HG03442 (cell line): ENCODE data around the gene ZC3H12C.
"Not testable (repeated sequence)": the region's sequence is repeated elsewhere in the genome, so short reads cannot be mapped to it uniquely, and the experiment has no call there.

Experiments
- ATAC-seq: cut with Tn5 transposase; IDR thresholded peaks from one replicate; pipeline ENCODE4 v1.9.1; 2021; ENCODE audit warnings: mild to moderate bottlenecking, moderate library complexity; ENCODE audit not compliant: unreplicated experiment

ZC3H12C gene

DNA sequence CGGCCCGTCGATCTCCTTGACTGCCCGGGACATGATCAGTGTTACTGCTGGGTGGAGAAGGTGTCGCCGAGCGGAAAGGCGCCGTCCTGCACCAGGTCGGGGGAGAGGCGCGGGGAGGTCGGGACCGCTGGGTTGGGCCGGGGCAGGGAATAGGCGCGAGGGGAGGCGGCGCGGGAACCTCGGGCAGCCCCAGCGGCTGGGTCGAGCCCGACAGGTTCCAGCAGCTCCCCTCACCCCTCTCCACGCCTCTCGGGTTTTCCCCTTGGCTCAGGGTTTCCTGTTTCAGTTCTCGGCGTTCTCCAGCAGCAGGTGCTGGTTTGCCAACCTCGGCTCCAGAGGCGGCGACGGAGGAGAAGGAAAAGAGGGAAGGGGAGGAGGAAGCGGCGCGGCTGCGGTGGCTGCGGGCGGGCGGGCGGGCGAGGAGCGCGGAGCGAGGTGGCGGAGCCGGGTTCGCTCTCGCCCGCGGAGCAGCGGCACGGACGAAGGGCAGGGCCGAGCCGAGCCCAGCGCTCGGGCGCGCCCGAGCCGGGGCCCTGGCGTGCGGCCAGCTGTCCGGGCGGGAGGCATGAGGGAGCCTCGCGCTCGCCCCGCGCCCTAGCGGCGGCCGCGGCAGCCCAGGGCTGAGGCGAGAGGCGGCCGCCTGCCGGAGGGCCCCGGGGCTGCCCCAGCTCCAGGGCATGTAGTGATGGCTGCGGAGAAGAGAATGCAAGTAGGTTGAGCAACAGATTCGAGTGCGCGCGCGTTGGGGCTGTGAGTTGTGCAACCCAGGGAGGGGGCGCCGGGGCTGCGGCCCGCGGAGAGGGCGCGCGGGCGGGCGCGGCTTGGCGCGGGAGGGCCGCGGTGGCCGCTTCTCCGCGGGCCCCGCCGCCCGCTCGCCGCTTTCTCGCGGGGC lies at the start of gene ZC3H12C:
ZC3H12C (plus strand) TSS at position 878 of the 892 bp plus-strand sequence. CDS start 20 bp downstream, outside the sequence.
- peak; percentile 58 for ATAC-seq

DNA sequence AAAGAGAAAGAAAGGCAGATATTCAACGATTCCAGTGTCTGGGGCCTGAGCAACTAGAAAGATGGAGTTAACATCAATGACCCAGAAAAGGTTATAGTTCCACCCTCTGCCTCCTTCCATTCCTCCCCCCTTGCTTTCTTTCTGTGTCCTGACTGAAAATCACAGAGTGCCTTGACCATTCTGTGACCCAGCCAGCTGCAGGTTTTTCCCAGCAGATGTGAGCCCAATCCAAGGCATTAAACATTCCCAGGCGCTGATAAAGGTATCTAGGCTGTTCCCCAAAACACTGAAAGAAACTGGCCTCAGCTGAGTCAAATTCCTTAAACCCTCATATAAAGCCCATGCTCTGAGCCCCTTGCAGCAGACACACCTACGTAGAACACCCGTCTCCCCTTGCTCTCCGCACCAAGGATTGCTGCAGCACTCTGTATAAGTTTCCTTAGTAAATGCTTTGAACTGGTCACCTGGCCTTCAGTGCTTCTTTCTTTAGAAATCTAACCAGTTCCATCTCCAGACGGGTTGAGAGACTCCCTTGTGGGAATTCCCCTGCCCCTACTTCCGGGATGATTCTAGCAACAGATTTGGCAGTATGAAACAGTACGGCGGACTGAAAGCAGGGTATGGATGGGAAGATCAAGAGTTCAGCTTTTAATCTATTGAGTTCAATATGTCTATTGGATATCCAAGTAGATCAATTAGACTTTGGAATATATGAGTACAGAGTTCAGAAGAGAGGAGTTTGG lies 48.8 kb upstream of the ZC3H12C start:
- ATAC-seq, result no peak

DNA sequence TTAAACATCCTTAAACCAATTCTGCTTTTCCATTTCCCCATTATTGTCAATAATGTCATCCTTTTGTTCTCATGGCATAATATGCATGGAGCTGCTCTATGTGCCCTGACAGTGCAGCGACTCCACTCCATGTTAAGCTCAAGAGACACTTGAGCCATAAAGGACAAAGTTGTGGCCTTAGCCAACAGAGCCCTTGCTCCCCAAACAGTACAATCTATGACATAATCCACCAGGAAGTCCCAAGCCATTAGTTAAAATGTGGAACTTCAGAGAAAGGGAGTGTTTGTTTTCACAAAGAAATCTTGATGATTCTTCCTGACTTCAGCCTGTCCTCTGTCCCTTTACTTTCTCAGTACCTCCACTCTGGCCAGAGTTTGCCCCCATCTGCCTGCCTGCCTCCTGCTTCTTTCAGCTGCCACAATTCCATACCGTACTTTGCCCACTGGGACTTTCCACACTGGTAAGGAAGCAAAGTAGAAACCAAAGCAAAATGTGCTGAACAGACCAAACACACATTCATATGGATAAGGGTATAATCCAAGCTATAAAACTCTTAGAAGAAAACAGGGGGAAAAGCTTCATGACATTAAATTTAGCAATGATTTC lies 46.3 kb upstream of the ZC3H12C start:
- ATAC-seq, result no peak

DNA sequence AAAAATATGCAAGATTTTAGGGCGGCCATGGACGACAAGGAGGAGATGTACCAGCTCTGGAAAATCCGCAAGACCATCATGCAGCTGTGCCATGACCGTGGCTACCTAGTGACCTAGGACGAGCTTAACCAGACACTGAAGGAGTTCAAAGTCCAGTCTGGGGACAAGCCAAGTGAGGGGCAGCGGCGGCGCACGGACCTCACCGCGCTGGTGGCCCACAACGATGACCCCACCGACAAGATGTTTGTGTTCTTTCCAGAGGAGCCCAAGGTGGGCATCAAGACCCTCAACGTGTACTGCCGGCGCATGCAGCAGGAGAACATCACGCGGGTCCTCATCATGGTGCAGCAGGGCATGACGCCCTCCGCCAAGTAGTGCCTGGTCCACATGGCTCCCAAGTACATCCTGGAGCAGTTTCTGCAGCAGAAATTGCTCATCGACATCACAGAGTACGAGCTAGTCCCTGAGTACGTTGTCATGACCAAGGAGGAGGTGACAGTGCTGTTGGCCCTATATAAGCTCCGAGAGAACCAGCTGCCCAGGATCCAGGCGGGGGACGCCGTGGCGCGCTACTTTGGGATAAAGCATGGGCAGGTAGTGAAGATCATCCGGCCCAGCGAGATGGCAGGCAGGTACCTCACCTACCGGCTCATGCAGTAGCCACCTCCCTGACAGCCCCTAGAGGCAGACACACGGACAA lies 43.5 kb upstream of the ZC3H12C start:
- no peak for ATAC-seq

DNA sequence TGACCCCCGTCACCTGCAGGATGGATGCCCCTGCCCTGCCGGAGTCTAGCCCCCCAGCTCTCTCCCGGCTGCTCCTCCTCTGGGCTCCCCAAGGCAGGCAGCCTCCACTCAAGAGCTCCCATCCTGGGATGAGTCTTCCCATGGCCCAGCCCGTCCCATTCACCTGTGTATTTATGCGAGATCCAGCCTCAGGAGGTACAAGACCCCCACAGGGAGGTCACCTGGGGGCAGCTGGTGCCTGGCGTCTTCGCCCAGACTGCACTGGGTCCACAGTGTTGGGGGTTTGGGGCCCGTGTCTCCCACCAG lies 43.0 kb upstream of the ZC3H12C start:
- ATAC-seq, result no peak

DNA sequence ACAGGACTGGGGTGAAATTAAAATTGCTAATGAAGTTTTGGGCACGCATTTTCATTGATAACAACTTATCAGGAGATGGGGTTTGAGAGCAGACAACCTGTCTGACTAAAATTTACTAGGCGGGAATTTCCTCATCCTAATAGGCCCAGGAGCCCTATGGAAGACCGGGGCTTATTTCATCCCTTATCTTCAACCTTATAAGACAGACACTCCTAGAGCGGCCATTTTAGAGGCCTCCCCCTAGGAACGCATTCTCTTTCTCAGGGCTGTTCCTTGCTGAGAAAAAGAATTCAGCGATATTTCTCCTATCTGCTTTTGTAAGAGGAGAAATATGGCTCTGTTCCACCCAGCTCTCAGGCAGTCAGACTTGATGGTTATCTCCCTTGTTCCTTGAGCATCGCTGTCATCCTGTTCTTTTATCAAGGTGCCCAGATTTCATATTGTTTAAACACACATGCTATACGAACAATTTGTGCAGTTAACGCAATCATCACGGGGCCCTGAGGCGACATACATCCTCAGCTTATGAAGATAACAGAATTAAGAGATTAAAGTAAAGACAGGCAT lies 39.3 kb upstream of the ZC3H12C start:
- no peak for ATAC-seq

DNA sequence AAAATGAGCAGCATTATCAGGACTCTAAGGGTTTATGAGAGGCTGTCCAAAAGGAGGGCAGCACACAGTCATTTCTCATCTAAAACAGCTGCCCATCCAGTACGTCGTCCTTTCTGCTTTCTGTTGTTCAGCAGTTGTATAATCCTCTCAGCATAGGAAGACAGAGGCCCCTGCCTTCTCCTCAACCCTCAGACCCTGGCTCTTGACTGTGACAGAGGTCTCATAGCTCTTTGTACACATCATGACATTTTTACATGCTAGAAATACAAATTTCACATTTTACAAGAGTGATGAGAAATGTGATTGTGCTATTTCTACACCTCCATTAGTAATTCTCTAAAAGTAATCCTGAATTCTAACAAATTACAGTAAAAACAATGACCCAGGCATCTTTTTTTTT lies 36.2 kb upstream of the ZC3H12C start:
- no peak for ATAC-seq

DNA sequence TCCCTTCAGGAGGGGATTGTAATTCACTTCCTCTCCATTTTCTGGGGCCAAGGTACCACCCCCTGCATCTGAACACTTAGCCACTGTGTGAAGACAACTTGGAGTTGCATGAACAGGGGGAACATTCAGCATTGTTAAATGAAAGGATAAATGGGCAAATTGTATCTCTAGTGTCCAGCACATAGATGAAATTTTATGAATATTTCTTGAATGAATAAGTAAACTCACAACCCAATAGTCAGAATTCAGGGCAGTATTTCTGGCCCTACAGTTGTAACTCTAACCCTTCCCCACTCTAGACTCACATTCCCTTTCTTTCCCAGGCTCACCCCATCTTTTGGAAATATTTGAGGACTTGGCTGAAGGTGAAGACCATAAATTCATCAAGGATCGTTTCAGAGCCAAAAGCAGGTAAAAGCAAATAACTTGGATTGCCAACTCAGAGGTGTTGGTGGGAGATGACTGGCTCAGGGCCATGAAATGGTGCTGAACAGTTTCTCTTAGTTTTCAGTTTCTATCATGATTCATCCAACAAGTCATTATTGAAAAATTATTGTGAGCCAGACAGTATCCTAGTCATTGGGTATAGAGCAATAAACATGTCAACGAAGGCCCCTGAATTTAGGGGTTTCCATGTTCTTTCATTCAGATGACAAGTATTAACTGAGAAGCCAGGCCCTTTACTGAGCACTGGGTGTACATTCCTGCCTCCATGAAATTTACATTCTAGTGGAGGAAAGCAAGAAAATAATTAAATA lies 33.3 kb upstream of the ZC3H12C start:
- ATAC-seq, result no peak

DNA sequence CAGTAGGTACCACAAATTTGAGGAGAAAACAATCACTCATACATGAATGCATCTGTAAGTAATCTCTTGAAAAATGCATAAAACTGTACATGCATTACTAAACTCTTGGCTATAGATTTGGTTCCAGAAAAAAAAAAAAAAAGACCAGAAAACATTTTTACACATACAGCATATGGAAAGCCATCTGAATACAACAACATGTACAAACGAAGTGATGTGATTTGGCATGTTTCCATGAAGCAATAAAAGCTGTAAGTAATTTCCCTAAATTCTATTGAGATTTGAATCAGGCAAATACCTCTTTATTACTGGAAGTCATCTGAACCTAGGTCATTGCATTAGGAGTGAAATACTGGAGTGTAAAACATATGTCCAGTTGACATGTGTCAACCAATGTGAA lies 31.9 kb upstream of the ZC3H12C start:
- ATAC-seq, result no peak

DNA sequence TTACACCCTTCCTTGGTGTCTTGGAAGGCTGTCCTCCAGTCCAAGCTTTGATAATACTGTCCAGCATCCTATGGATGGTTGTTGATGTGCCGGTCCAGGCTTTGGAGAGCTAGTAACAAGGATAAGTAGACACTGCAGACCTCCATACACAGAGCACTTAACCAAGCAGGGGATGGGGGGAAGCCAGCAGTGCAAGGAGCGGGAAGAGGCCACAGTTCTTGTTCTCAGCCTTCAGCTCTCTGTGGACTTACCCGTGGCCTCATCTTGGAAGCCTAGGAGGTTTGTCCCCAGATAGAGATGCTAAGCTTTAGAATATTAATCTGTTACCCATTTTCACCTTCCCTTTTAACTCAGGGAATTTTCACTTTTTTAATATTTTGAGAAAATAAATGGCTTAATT lies 30.9 kb upstream of the ZC3H12C start:
- ATAC-seq, result no peak

DNA sequence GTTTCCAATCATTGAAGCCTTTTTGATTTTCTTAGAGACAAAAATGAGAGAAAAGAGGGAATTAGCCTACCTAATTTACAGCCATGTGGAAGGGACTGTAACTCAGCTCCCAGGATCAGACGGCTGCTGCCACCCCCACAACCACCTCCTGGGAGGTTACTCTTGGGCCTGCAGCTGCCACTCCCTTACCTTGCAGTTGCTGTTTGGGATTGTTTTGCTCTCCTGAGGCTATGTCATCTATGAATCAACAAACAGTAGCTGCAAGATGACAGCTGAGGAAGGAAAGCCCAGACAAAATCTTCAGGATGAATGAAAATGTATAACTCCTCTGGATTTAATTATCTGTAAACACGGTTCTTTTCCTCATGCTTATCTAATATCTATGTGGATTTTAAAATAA lies 28.0 kb upstream of the ZC3H12C start:
- no peak for ATAC-seq

DNA sequence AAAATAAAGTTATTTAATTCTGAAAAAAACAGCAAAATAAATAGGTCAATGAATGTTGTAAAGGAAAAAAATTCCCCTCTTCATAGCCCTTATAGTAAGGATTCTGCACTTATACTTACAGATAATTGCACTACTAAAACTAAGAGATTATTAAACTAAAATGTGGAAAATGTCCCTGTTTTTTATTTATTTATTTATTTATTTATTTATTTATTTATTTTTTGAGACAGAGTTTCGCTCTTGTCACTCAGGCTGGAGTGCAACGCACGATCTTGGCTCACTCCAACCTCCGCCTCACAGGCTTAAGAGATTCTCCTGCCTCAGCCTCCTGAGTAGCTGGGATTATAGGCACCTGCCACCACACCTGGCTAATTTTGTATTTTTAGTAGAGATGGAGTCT lies 25.2 kb upstream of the ZC3H12C start:
- ATAC-seq, result not testable (repeated sequence)

DNA sequence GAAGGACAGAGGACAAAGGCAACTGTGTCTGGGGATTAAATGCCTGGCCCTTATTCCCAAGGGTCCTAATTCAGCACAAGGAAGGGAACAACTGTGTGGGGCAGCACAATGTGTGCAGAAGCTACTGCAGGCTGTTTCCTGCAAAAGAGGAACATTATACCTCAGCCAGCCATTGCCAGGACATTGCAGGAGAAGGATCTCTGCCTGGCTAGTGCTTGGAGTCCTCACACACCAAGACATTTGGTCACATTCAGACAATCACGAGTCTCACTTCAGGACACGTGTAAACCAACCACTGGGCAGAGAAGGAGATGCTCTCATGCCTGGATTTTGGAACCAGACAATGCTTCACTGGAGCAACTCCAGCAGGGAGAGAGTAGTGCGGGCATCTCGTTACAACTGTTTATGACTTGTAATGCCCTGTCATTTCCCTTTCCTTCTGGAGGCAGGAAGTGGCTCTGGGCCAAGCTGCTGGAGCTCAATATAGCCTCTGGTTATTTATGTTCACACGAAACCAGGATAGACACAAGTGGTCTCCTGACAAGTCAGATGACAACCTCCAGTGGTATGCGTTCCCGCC lies 23.9 kb upstream of the ZC3H12C start:
- peak; percentile 43 for ATAC-seq

DNA sequence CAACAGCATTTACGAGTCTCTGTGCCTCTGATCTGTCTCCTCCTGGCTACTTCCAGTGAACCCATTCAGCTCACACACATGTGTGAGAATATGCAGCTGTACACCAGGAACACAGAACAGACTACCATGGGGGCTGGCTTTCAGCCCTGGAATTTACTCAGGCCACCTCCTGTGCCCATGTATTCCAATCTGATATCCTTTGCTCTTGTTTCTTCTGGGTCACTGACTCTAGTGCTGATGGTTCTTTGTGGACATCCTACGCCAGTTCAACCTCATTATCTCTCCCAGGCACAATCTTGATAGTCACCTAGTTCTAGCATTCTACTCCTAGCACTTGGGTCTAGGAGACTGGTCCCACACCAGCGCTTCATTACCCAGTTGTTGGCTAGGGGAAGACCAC lies 23.0 kb upstream of the ZC3H12C start:
- ATAC-seq, result no peak

DNA sequence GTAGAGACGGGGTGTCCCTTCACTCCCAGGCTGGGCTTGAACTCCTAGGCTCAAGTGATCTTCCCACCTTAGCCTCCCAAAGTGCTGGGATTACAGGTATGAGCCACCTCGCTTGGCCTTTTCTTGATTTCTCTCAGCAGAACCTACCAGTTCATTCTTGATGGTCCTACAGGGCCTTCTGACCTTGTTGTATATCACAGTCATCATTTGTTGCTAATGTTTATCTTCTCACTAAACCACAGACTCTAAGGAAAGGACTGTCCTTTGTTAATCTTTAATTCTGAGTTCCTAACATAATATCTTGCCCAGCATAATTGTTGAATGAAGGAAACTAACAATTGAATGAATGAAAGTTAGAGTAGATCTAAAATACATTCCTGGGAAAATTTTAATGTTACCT lies 22.0 kb upstream of the ZC3H12C start:
- no peak for ATAC-seq

DNA sequence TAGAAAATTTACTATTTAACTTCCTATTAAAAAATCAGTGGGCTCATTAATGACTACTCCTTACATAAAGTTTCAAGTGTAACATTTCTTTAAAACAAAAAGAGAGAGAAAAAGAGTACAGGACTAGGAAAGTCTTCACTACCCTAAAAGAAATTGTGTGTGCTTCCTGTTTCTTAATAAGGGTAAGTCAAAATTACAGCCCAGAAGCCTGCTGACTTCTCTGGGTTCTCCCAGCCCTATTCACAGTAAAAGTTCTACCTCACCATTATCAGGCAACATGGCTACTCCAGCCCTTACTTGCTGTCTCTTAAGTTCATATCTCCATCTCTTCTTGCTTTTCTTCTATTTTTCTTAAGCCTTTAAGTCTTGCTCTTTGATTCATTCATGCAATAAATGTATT lies 20.3 kb upstream of the ZC3H12C start:
- ATAC-seq, result no peak

DNA sequence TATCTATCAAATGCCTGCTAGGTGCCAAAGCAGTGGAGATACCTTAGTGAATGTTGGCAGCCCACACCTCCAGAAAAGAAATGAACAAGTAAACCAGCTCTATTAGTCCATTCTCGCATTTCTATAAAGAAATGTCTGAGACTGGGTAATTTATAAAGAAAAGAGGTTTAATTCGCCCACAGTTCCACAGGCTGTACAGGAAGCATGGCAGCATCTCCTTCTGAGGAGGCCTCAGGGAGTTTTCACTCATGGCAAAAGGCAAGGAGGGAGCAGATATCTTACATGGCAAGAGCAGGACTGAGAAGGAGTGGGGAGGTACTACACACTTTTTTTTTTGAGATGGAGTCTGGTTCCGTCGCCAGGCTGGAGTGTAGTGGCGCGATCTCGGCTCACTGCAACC lies 18.7 kb upstream of the ZC3H12C start:
- ATAC-seq, result no peak

DNA sequence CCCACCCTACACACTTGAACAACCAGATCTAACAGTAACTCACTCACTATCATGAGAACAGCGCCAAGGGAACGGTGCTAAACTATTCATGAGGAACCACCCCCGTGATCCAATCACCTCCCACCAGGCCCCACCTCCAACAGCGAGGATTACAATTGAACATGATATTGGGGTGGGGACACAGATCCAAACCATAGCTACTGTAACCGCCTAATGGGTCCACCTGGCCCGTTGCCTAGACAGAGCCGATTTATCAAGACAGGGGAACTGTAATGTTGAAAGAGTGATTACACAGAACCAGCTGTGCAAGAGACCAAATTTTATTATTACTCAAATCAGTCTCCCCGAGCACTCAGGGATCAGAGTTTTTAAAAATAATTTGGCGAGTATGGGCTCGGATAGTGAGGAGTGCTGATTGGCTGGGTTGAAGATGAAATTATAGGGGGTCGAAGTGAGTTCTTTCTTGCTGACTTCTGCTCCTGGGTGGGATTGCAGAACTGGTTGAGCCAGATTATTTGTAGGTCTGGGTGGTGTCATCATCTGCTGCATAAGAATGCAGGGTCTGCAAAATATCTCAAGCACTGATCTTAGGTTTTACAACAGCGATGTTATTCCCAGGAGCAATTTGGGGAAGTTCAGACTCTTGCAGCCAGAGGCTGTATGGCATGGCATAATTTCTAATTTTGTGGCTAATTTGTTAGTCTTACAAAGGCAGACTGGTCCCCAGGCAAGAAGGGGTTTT lies 17.9 kb upstream of the ZC3H12C start:
- ATAC-seq, result no peak

DNA sequence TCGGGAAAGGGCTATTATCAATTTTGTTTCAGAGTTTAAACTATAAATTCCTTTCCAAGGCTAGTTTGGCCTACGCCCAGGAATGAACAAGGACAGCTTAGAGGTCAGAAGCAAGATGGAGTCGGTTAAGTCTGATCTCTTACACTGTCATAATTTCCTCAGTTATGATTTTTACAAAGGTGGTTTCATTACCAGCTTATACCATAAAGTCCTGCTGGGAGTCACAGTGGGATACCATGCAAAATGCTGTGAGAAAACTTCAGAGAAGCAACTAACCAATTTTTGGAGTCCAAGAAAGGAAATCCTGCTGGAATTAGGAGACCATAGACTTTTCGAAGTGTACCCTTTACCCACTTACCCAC lies 17.4 kb upstream of the ZC3H12C start:
- ATAC-seq, result no peak
